Activated CD4-positive, CD25-positive, alpha-beta regulatory T cell treated with anti-CD3 and anti-CD28 coated beads, Interleukin-2, amount 50 U/mL, for 16 hours (primary cell): ENCODE data around the gene GABBR2.

Source experiments
- DNase-seq: peaks from one replicate; pipeline ENCODE4 v3.0.0-alpha.2; 2020; ENCODE audit warnings: low read depth, low spot score

The GABBR2 gene

GRCh38 chr9:98323051-98323830 is 385.5 kb downstream of the GABBR2 start:
- DNase-seq = no peak

DNA sequence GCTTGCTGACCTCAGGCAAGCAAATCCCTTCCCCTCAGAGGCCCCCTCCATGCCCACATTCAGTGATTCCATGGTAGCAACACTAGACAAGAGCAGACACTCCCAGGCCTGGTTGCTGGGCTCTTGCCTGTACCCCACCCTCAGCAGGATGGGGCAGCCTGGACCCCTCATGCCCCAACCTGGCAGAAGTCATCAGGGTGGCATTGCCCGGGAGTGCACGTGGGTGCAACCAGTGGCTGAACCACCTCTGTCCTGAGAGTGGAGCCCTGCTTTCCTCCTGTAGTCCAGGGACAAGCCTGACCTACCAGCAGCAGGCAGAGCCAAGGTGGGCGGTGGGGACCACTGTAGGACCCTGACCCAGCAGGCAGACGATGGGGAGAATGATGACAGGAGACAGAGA is 387.5 kb downstream of the GABBR2 start:
- no peak for DNase-seq

- DNase-seq = no peak
Observed at GRCh38 chr9:98318834-98319478, 389.8 kb downstream of the GABBR2 start.

DNA sequence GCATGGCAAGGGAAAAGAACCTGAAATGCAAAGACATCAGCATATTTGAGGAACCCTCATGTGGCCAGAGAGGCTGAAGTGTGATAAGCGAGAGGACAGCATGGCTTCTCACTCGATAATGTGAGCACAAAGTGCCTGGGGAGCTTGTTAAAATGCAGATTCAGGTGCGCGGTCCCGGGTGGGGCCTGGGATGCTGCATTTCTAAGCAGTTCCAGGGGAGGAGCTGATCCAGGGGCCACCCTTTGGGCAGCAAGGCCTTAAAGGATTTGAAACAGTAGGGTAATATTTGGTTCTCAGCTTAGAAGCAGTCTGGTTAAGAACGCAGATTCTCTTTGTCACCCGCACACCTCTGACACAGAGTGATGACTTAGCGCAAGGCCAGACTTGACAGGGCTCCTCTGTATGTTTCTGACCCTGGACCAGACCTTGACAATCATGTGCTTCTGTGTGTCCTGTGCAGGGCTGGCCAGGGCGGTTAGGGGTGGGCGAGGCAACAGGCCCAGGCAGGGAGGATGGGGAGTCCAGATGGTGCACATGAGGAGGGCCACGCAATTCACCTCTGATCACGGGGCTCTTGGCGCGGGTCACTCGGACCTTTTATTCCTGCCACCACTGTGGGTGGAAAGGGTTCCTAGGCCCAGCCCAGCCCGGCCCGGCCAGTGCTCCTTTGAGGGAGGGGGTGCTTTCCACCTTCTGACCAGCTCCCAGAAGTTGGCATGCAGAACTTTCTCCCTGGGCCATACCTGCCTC is 390.5 kb downstream of the GABBR2 start:
- DNase-seq = no peak

DNA sequence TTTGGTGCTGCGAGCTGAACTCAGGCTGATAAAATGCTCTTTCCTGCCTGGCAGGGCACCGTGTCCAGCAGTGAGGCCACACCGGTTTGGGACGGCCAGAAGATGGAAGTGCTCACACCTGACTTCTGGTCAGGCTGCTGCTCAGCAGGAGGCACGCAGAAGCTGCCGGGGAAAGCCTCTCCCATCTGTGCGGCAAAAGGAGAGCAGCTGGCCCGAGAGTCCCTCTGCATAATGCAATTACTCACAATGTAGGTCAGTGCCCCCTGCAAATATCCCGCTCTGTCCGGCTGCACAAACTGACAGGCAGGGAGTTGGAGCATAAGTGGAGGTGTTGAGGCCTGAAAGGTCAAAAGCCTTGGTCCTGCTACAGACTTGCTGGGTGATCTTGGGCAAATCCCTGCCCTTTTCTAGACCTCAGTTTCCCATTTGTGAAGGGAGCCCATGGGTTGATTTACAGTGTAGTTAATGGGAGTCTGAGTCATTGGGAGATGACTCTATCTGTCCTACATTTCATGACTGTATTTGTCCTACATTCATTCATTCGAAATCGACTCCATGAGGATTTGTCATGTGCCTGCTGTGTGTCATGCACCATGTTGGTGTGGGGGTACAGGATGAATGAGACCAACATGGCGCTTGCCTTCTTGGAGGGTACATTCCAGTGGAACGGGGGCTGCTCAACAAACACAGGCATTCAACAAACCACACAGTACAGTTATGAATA is 391.4 kb downstream of the GABBR2 start:
- DNase-seq = no peak

DNA sequence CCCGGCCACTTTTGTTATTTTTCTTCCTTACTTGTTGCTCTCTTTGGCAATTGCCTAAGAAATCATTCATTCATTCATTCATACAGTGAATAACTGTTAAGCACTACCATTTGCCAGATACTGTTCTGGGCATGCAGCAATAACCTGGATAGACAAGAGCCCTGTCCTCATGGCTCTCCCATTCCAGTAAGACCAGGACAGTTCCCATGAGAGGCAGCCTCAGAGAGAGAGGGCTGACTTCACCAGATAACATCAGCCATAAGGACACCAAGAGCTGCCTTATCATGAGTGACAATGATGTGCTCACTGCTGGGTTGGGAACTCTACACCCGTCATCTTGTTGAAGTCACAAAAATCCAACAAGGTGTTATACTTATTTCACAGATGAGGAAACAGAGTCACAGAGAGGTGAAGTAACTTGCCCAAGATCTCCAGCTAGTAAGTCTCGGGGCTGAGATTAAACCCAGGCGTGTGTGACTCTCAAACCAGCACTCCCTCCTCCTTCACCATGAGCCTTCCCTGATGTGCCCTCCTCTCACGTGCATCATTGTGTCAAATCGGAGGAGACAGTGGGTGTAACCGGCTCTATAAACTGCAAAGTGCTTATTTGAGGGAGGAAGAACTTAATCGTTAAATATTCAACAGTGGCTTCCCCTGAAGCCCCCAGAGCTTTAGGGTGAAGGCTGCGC is 392.1 kb downstream of the GABBR2 start:
- no peak for DNase-seq

DNA sequence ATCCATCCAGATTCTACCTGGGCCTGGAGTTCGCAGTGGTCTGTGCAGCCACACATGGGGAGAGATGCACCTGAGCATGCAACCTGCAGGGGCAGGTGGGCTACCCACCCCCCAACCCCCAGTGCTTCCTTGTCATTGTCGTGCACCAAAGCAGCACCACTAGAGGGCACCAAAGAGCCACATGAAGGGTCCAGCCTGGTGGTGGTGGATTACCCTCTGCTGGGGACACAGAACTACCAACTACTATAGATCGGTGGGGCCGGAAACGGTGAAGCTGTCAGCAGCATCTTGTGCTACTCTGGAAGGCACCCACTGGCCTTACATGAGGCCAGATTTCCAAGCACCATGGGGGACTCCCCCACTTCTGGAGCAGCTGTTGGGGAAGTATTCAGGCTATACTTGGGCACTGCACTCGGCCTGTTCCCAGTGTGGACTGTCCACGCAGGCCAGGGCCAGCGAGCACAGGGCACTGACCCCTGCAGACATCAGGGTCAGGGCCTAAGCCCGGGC is 393.1 kb downstream of the GABBR2 start:
- DNase-seq = peak; percentile 57

DNA sequence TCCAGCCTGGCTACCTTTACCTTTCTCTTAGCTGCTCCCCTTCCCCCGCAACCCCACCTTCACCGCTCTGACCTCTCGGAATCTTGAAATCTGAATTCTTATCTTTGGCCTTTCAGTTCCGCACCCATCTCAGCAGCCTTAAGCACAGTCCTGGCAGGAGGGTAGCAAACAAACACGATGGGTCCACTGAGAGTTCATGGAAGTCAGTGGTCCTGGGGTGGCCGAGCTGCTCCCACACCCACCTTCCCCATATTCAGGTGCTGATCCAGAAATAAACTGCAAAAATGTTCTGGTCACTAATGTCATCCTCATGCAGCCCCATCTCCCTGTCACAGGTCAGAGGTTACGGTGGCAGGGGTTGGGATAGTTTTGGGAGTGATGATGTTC is 393.7 kb downstream of the GABBR2 start:
- no peak for DNase-seq

GRCh38 chr9:98314381-98315066 is 394.2 kb downstream of the GABBR2 start:
- DNase-seq = no peak

DNA sequence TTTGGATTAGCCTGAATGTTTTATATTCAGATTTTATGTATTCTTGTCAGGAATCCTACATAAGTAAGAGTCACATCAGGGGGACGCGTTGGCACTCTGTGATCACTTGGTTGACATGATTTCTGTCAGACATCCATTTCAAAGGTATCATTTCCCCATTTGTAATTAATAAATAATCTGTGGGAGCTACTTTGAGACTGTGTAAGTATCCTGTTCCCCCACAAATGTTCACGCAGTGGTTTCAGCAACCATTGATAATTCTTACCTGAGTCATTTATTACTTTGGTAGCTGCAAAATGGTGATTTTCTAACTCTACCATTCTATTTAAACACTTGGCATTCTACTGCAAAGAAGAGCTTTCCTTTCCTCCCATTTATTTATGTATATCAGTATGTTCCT is 396.4 kb downstream of the GABBR2 start:
- no peak for DNase-seq

DNA sequence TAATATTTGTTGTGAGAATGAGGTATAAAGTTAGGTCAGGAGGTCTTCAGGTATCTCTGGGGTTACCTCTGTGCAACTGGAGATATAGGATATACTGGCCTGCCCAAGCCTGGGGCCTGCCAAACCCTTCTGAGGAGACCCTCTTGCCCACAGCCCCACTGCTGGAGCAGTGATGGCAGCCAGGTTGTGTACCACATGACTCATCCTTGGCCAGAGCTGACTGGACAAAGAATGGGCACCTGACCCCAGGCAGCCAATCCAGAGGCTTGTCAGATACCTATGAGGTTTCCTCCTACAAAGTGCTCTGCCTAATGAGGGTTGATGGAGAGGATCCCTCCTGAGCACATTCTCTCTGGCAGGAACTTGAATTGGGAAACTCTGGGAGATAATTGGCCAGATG is 397.2 kb downstream of the GABBR2 start:
- no peak for DNase-seq

DNA sequence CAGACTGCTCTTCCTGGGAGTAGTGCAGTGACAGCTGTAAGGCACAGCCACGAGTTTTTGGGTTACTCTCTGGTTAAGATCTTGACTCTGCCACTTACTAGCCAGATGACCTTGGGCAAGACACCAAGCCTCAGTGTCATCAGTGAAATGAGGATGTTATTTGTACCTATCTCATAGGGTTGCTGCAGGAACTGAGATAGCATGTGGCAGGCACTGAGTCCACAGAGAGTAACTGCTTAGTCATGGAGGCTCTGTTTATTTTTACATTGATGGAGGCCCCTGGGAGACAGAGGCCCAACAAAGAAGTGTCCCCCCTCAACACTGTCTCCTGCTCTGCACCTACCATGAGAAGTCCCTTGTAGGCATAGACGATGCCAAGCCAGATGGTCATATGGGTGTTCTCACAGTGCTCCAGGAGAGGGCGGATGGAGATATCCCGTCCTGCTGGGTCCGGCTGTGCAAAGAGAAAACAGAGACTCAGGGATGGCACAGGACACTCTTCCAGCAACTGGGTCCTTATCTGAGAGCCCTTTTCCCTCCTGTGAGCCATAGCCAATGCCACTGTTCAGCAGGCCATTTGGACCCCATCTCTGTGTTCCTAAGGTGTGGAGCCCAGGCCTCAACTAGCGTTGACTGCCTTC is 397.9 kb downstream of the GABBR2 start:
- DNase-seq = no peak

DNA sequence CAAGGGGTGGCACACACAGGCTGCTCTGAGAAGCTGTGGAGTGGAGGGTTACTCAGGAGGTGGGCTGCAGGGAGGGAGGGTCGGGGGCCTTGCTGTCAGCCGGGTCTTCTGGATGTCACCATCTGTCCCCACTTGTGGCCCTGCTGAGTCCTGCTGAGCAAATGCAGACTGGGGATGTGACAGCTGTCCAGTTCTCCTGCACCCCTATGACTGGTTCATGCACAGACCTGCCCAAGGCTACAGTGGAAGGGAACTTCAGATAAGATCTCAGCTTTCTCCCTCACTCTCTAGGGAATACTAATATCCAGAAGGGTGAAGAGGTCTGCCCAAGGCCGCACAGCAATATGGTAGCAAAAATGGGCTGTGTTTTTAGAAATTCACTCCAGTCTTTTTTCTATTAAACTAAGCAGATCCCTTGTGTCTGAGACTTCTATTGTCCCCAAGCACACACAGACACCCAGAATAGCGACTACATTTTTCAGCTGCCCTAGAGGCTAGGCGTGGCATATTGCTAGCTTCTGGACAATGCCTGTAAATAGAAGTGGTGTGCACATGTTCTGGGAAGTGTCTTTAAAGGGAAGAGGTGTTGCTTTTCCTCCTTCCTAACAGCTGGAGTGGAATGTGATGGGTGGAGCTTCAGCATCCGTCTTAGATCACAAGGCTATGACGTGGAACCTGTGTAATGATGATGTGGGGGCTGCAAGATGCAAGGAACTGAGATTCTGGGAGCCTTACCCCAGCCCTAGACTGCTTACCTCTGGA is 402.2 kb downstream of the GABBR2 start:
- no peak for DNase-seq

DNA sequence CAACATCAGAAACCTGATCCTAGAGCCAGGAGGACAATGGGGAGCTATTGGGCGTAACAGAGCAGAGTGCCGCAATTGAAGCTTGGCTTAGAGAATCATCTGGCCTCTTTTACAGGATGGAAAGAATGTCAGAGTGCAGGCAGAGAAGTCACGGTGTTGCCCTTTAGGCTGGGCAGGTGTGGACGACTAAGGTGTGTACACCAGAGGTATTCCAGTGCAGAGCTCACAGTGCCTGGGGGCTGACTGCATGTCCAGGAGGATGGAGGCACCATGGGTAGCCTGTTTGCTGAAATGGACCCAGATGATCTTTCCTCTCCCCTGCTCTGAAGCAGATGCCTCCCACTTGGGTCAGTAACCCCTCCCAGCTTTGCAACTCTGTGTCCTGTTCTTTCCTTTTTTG is 404.4 kb downstream of the GABBR2 start:
- no peak for DNase-seq

GRCh38 chr9:98303633-98304125 is 405.1 kb downstream of the GABBR2 start:
- DNase-seq = no peak

DNA sequence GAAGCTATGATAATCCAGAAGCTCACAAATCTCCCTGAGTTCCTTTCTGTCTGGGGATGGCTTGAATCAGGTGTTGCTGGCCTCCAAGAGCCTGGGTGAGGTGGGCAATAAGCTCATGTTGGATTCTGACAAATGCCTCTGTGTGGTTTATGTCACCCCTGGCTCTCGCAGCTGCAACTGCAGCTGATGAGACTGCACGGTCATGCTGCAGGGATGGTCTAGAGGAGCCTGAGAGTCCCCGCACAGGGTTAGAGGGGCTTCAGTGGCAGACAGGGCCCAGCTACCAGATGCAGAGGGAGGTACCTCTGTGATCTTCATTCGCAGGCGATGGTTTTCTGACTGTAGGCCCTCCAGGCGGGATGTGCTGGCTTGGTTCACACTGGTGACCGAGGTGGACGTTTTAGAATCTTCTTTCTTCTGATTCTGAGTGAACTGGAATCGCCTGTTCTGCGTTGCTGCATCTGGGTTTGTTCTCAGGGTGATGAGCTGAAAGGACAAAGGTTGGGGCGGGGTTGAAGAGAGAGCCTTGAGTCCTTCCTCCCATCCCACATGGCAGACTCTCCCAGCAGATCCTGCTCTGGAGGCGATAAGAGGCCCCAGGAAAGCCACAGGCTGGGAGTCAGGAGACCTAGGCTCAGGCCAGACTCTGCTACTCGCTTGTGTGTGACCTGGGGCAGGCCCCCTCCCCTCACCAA is 405.6 kb downstream of the GABBR2 start:
- no peak for DNase-seq

GRCh38 chr9:98302150-98302549 is 406.6 kb downstream of the GABBR2 start:
- DNase-seq = no peak

DNA sequence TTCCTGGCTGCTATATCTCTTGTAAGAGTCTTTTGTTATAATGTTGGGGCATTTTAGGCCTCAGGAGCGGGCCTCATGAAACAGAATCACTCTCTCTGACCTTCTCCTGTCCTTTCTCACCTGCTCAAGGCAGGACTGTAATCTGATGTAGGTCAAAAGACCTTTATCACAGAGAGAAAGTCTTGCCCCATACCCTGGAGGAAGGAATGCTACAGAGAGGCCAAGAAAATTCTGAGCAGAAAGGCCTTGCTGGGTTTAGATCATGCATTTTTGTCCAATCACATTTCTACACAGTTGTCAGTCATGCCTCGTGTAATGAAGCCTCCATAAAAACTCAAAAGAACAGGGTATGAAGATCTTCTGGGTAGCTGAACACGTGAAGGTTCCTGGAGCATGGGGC is 408.1 kb downstream of the GABBR2 start:
- DNase-seq = no peak

DNA sequence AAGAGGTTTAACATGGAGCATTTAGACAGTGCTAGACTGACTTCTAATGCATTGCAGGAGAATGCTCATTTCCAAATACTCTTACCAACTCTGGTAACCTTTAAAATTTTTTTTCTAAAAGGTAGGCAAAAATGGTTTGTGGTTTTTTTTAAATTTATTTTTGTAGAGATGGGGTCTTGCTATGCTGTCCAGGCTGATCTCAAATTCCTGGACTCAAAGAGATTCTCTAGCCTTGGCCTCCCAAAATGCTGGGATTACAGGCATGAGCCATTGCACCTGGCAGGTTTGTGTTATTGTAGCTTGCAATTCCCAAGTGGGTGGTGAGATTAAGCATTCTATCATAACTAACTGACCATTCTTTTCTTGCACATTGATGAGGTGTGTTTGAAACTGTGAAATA is 410.3 kb downstream of the GABBR2 start:
- no peak for DNase-seq
